Measurements from ENCODE around the gene OSBPL3. TPM values are rescaled to one million over a fixed set of nuclear protein-coding genes. Genes with fewer than 3 reads are reported as not detected.
A peak's percentile ranks its signal among the peaks of the same experiment; 100 is the strongest.

The OSBPL3 gene
- total RNA-seq, 1 donor from 2014 or later = 76.2 TPM

GRCh38 chr7:24963218-24963617, 16.8 kb downstream of the OSBPL3 start:
- DNase-seq (ENCODE audit: low spot score) = no peak
- intact Hi-C loops (cut with micrococcal nuclease) = loop anchor here (2.0 kb wide), 1 partner anchor 20 kb away; no protein-coding TSS in a partner anchor
- peaks cover 6% of the 10 kb centered on the region for H3K9me3 Mint-ChIP-seq
- H3K27ac Mint-ChIP-seq = peak overlapping the region; percentile 81
- H3K27me3 Mint-ChIP-seq (ENCODE audit: low read depth) = no peaks in the 10 kb centered on the region
- H3K36me3 Mint-ChIP-seq (ENCODE audit: low read depth) = peaks cover 47% of the 10 kb centered on the region
- peaks cover 84% of the 10 kb centered on the region for H3K4me1 Mint-ChIP-seq (ENCODE audit: low read depth)
- peak overlapping the region; percentile 46 for H3K4me3 Mint-ChIP-seq (ENCODE audit: low read depth)

- no peaks in the 10 kb centered on the region for H3K27me3 Mint-ChIP-seq (ENCODE audit: low read depth)
- intact Hi-C loops (cut with micrococcal nuclease) = loop anchor here (2.0 kb wide), 1 partner anchor 20 kb away; no protein-coding TSS in a partner anchor
Measured at GRCh38 chr7:24962418-24962962, 17.5 kb downstream of the OSBPL3 start.

GRCh38 chr7:24959735-24960485, 20.1 kb downstream of the OSBPL3 start:
- Mint-ChIP-seq H3K27ac (no peak overlapping the region), H3K9me3 (peaks cover 6% of the 10 kb centered on the region), H3K27me3 (ENCODE audit: low read depth) (no peaks in the 10 kb centered on the region), H3K4me3 (ENCODE audit: low read depth) (peak overlapping the region; percentile 19), H3K36me3 (ENCODE audit: low read depth) (peaks cover 57% of the 10 kb centered on the region), H3K4me1 (ENCODE audit: low read depth) (peaks cover 80% of the 10 kb centered on the region)
- DNase-seq (ENCODE audit: low spot score) = no peak
- intact Hi-C loops (cut with micrococcal nuclease) = no loop called here

More at GRCh38 chr7:24962418-24962962, 17.5 kb downstream of the OSBPL3 start:
- Mint-ChIP-seq H3K4me1 (ENCODE audit: low read depth) (peaks cover 87% of the 10 kb centered on the region), H3K9me3 (peaks cover 6% of the 10 kb centered on the region), H3K27ac (peak overlapping the region; percentile 49), H3K36me3 (ENCODE audit: low read depth) (peaks cover 48% of the 10 kb centered on the region), H3K4me3 (ENCODE audit: low read depth) (no peak overlapping the region)
- DNase-seq (ENCODE audit: low spot score) = no peak

- Mint-ChIP-seq H3K4me3 (ENCODE audit: low read depth) (no peak overlapping the region), H3K27me3 (ENCODE audit: low read depth) (no peaks in the 10 kb centered on the region)
- no peak for DNase-seq (ENCODE audit: low spot score)
Measured at GRCh38 chr7:24958399-24958798, 21.6 kb downstream of the OSBPL3 start.

GRCh38 chr7:24956021-24956420, 24.0 kb downstream of the OSBPL3 start:
- H3K27ac Mint-ChIP-seq = no peak overlapping the region
- H3K4me3 Mint-ChIP-seq (ENCODE audit: low read depth) = no peak overlapping the region
- H3K36me3 Mint-ChIP-seq (ENCODE audit: low read depth) = peaks cover 39% of the 10 kb centered on the region
- H3K4me1 Mint-ChIP-seq (ENCODE audit: low read depth) = peaks cover 79% of the 10 kb centered on the region
- intact Hi-C loops (cut with micrococcal nuclease) = no loop called here
- H3K27me3 Mint-ChIP-seq (ENCODE audit: low read depth) = no peaks in the 10 kb centered on the region
- no peak for DNase-seq (ENCODE audit: low spot score)
- H3K9me3 Mint-ChIP-seq = peaks cover 6% of the 10 kb centered on the region

More at GRCh38 chr7:24958399-24958798, 21.6 kb downstream of the OSBPL3 start:
- intact Hi-C loops (cut with micrococcal nuclease) = no loop called here
- peaks cover 80% of the 10 kb centered on the region for H3K4me1 Mint-ChIP-seq (ENCODE audit: low read depth)
- no peak overlapping the region for H3K27ac Mint-ChIP-seq
- peaks cover 51% of the 10 kb centered on the region for H3K36me3 Mint-ChIP-seq (ENCODE audit: low read depth)
- peaks cover 6% of the 10 kb centered on the region for H3K9me3 Mint-ChIP-seq

GRCh38 chr7:24955313-24955712, 24.7 kb downstream of the OSBPL3 start:
- H3K36me3 Mint-ChIP-seq (ENCODE audit: low read depth) = peaks cover 34% of the 10 kb centered on the region
- no peaks in the 10 kb centered on the region for H3K27me3 Mint-ChIP-seq (ENCODE audit: low read depth)
- no peak for DNase-seq (ENCODE audit: low spot score)
- H3K4me3 Mint-ChIP-seq (ENCODE audit: low read depth) = no peak overlapping the region
- intact Hi-C loops (cut with micrococcal nuclease) = no loop called here
- peaks cover 2% of the 10 kb centered on the region for H3K9me3 Mint-ChIP-seq
- no peak overlapping the region for H3K27ac Mint-ChIP-seq
- peaks cover 76% of the 10 kb centered on the region for H3K4me1 Mint-ChIP-seq (ENCODE audit: low read depth)

GRCh38 chr7:24952464-24952863, 27.5 kb downstream of the OSBPL3 start:
- H3K4me1 Mint-ChIP-seq (ENCODE audit: low read depth) = peaks cover 70% of the 10 kb centered on the region
- DNase-seq (ENCODE audit: low spot score) = no peak
- no peaks in the 10 kb centered on the region for H3K9me3 Mint-ChIP-seq
- no peak overlapping the region for H3K4me3 Mint-ChIP-seq (ENCODE audit: low read depth)
- intact Hi-C loops (cut with micrococcal nuclease) = no loop called here
- peaks cover 37% of the 10 kb centered on the region for H3K36me3 Mint-ChIP-seq (ENCODE audit: low read depth)
- H3K27me3 Mint-ChIP-seq (ENCODE audit: low read depth) = no peaks in the 10 kb centered on the region
- no peak overlapping the region for H3K27ac Mint-ChIP-seq

- no peak for DNase-seq (ENCODE audit: low spot score)
- peaks cover 73% of the 10 kb centered on the region for H3K4me1 Mint-ChIP-seq (ENCODE audit: low read depth)
- H3K9me3 Mint-ChIP-seq = no peaks in the 10 kb centered on the region
- H3K27me3 Mint-ChIP-seq (ENCODE audit: low read depth) = no peaks in the 10 kb centered on the region
- H3K36me3 Mint-ChIP-seq (ENCODE audit: low read depth) = peaks cover 44% of the 10 kb centered on the region
- intact Hi-C loops (cut with micrococcal nuclease) = no loop called here
- no peak overlapping the region for H3K4me3 Mint-ChIP-seq (ENCODE audit: low read depth)
- no peak overlapping the region for H3K27ac Mint-ChIP-seq
Measured at GRCh38 chr7:24951441-24951980, 28.5 kb downstream of the OSBPL3 start.

- Mint-ChIP-seq H3K9me3 (peaks cover 4% of the 10 kb centered on the region), H3K4me1 (ENCODE audit: low read depth) (peaks cover 78% of the 10 kb centered on the region), H3K27ac (no peak overlapping the region), H3K27me3 (ENCODE audit: low read depth) (no peaks in the 10 kb centered on the region), H3K36me3 (ENCODE audit: low read depth) (peaks cover 45% of the 10 kb centered on the region), H3K4me3 (ENCODE audit: low read depth) (no peak overlapping the region)
- DNase-seq (ENCODE audit: low spot score) = no peak
- intact Hi-C loops (cut with micrococcal nuclease) = no loop called here
Measured at GRCh38 chr7:24949884-24950283, 30.1 kb downstream of the OSBPL3 start.

- Mint-ChIP-seq H3K4me1 (ENCODE audit: low read depth) (peaks cover 70% of the 10 kb centered on the region), H3K9me3 (peaks cover 4% of the 10 kb centered on the region), H3K4me3 (ENCODE audit: low read depth) (no peak overlapping the region), H3K27me3 (ENCODE audit: low read depth) (no peaks in the 10 kb centered on the region), H3K36me3 (ENCODE audit: low read depth) (peaks cover 48% of the 10 kb centered on the region), H3K27ac (no peak overlapping the region)
- no peak for DNase-seq (ENCODE audit: low spot score)
- intact Hi-C loops (cut with micrococcal nuclease) = no loop called here
Measured at GRCh38 chr7:24948739-24949138, 31.2 kb downstream of the OSBPL3 start.

- H3K9me3 Mint-ChIP-seq = peaks cover 4% of the 10 kb centered on the region
- intact Hi-C loops (cut with micrococcal nuclease) = no loop called here
- no peak overlapping the region for H3K4me3 Mint-ChIP-seq (ENCODE audit: low read depth)
- no peak for DNase-seq (ENCODE audit: low spot score)
- H3K27me3 Mint-ChIP-seq (ENCODE audit: low read depth) = no peaks in the 10 kb centered on the region
- H3K27ac Mint-ChIP-seq = no peak overlapping the region
- H3K36me3 Mint-ChIP-seq (ENCODE audit: low read depth) = peaks cover 55% of the 10 kb centered on the region
- peaks cover 75% of the 10 kb centered on the region for H3K4me1 Mint-ChIP-seq (ENCODE audit: low read depth)
Measured at GRCh38 chr7:24946467-24946866, 33.5 kb downstream of the OSBPL3 start.

- no peak overlapping the region for H3K4me3 Mint-ChIP-seq (ENCODE audit: low read depth)
- no peak overlapping the region for H3K27ac Mint-ChIP-seq
- H3K4me1 Mint-ChIP-seq (ENCODE audit: low read depth) = peaks cover 77% of the 10 kb centered on the region
- DNase-seq (ENCODE audit: low spot score) = no peak
- peaks cover 58% of the 10 kb centered on the region for H3K36me3 Mint-ChIP-seq (ENCODE audit: low read depth)
- intact Hi-C loops (cut with micrococcal nuclease) = no loop called here
- peaks cover 4% of the 10 kb centered on the region for H3K9me3 Mint-ChIP-seq
- H3K27me3 Mint-ChIP-seq (ENCODE audit: low read depth) = no peaks in the 10 kb centered on the region
Measured at GRCh38 chr7:24945899-24946298, 34.1 kb downstream of the OSBPL3 start.
